CD4-positive, alpha-beta T cell treated with Interleukin-4 for 1 hour (primary cell): ENCODE data around the gene EPHX1.
"Not testable (repeated sequence)": the region's sequence is repeated elsewhere in the genome, so short reads cannot be mapped to it uniquely, and the experiment has no call there.

Source experiments
- DNase-seq, 2 donors: peaks; one replicate each; pipeline ENCODE4 v3.0.0-alpha.2; 2020 to 2022

Gene EPHX1

GRCh38 chr1:225817611-225818061 is 7.7 kb downstream of the EPHX1 start:
- DNase-seq: no peak

- no peak for DNase-seq
These were observed 8.3 kb downstream of the EPHX1 start for GRCh38 chr1:225818229-225818628.

GRCh38 chr1:225819346-225820192 is 9.6 kb downstream of the EPHX1 start:
- no peak for DNase-seq

GRCh38 chr1:225820522-225821120 is 10.7 kb downstream of the EPHX1 start:
- no peak for DNase-seq

- no peak for DNase-seq
These were observed 12.9 kb downstream of the EPHX1 start for GRCh38 chr1:225822655-225823403.

GRCh38 chr1:225823811-225824261 is 13.9 kb downstream of the EPHX1 start:
- DNase-seq: no peak

- no peak for DNase-seq
These were observed 14.6 kb downstream of the EPHX1 start for GRCh38 chr1:225824533-225824941.

- DNase-seq: no peak
These were observed 15.2 kb downstream of the EPHX1 start for GRCh38 chr1:225825078-225825477.

- no peak for DNase-seq
These were observed 15.7 kb downstream of the EPHX1 start for GRCh38 chr1:225825607-225826007.

GRCh38 chr1:225827076-225827475 is 17.2 kb downstream of the EPHX1 start:
- DNase-seq: no peak

- DNase-seq: no peak
These were observed 18.9 kb downstream of the EPHX1 start for GRCh38 chr1:225828706-225829345.

GRCh38 chr1:225830841-225831240 is 20.9 kb downstream of the EPHX1 start:
- DNase-seq: no peak

GRCh38 chr1:225834417-225835329 is 24.7 kb downstream of the EPHX1 start:
- DNase-seq: no peak

GRCh38 chr1:225835856-225836255 is 25.9 kb downstream of the EPHX1 start:
- DNase-seq: no peak

GRCh38 chr1:225836296-225836695 is 26.4 kb downstream of the EPHX1 start:
- not testable (repeated sequence) for DNase-seq

- DNase-seq: no peak
These were observed 28.9 kb downstream of the EPHX1 start for GRCh38 chr1:225838793-225839192.

- no peak for DNase-seq
These were observed 30.3 kb downstream of the EPHX1 start for GRCh38 chr1:225840223-225840610.

- no peak for DNase-seq
These were observed 30.8 kb downstream of the EPHX1 start for GRCh38 chr1:225840713-225841112.

GRCh38 chr1:225842074-225842473 is 32.1 kb downstream of the EPHX1 start:
- peak in 1 of 2 donors; percentile 19 for DNase-seq

GRCh38 chr1:225842788-225843425 is 33.0 kb downstream of the EPHX1 start:
- no peak for DNase-seq

- no peak for DNase-seq
These were observed 33.5 kb downstream of the EPHX1 start for GRCh38 chr1:225843426-225843795.
